ENCODE results near the gene CD96.

DNA sequence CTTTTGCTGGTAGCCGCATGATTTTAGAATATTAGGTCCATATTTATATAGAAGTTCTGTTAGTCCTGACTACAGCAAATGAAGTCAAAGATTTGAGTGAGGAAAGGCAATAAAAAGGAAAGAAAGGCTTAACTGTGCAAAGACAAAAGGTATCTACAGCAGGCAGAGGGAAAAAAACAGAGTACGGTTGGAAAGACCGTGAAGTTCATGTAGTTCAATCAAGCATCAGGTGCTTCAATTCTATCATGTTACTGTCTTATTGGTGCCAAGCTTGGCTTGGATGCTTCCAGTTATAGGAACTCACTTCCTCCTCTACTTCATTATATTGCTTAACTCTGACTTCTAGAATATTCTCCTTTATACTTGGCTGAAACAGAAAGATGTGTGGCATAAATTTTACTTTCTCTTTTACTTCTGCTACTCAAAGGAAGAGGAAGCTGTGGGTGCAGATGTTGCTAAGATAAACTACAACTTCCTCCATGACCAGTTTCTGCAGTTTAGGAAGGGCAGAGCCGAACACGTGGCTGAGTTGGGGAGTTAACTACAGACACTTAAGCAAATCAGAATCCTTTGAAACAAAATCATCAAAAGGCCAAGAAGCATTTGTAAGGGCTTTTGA lies 125.7 kb downstream of the CD96 start:
- no peak for TF ChIP-seq CTCF (IDR thresholded peaks at IDR 0.05)
- no peak for TF ChIP-seq POLR2A (IDR thresholded peaks at IDR 0.05)

Measured in right lobe of liver (tissue), 4 donors.